Measurements from ENCODE around the gene GCN1. TPM values are rescaled to one million over a fixed set of nuclear protein-coding genes. Genes with fewer than 3 reads are reported as not detected.

GCN1 gene
- total RNA-seq, 1 donor from 2014 or later = 62.4 TPM

DNA sequence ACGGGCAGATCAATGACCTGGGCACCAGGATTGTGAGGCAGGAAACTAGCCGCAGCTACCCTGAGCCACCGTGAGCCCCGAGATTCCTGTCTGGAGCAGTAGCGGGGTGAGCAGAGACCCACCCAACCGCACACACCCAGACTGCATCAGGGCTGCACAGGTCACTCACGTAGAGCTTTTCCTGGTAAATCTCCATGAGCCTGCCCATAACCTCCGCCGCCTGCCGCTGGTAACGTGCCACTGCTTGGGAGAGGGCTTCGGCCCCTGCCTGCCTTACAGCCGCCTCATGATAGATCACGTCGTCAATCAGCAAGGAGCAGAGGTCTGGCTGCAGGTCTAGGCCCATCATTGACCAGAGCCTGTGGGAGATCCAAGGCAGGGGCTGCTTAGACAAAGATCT lies 39.4 kb downstream of the GCN1 start:
- no peak for DNase-seq (ENCODE audit: low spot score in 2 of 2)
- FAIRE-seq = no peak

DNA sequence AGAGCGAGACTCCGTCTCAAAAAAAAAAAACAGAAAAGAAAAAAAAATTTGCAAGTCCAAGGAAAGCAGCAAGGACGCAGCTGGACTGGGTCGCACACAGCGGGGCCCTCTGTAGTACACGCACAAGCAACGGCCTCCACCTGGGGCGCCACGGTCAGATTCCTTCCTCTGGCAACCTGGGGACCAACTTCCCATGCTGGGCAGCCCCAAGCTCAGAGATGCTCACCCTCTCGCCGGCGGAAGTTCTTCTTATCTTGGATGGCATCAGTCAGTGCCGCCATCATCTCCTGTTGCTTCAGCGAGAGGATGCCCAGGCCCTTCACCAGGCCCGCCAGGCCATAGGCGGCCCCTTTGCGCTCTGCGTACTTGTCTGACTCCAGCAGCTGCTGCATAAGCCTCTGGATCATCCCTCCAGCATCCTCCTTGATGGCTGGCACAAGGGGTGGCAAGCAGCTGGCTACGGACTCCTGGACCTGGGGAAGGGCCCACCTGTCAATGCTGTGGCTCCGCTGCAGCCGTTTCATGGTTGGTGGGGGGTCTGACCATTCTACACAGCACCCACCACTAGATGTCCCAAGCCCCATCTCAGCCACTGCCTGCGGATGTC lies 43.5 kb downstream of the GCN1 start:
- DNase-seq (ENCODE audit: low spot score in 2 of 2) (no peak), FAIRE-seq (no peak)

DNA sequence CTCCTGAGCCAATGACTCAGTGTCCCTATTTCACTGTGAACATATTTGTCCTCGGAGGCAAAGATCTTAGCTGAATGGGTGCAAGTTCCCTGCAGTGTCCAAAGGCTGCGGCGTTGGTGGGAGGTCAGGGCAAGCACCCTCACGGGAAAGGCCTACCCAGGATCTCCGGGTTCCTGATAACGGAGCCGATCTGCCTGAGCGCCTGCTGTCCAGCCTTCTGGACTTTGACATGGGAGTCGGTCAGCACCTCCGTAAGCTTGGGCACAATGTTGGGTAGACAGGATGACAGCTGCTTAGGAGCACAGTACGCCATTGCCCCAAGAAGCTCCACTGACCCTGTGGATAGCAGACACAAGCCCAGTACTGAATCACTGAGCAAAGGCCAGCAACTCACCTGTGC lies 46.5 kb downstream of the GCN1 start:
- DNase-seq (ENCODE audit: low spot score in 2 of 2) (no peak), FAIRE-seq (no peak)

DNA sequence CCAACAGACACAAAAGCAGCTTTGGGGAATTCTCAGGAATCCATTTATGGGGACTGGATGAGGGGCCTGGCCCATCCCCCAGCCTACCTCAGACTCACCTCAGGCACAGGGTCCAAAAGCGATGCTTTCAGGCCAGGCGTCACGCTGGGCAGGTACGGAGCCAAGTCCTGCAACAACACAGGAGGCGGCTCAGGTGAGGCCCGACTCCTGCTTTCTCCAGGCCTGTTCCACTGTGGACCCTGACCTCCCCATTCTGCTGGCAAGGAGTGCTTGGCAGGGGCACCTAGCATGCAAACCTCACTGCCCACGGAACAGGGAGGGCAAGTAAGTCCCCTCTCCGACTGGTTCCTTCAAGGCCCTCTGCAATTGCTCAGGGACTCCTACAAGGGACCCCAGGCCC lies 49.4 kb downstream of the GCN1 start:
- FAIRE-seq = no peak

DNA sequence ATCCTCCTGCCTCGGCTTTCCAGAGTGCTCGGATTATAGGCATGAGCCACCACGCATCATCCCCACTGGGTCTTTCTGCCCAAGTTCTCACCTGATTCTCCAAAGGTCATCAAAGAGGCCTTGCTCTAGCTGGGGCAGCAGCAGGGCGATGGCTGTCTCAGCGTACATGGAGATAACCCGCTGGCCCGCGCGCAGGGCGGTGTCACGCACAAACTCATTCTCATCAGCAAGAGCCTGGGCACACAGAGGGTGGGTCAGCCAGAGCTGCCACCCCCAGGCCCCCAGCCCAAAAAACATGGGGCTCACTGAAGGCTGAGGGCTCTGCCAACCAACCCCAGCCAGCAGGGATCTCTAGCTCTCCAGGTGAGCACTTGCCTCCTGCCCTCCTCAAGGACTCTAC lies 50.3 kb downstream of the GCN1 start:
- DNase-seq (ENCODE audit: low spot score in 2 of 2) (no peak), FAIRE-seq (no peak)

More for the DNA sequence above, 49.4 kb downstream of the GCN1 start:
- no peak for DNase-seq (ENCODE audit: low spot score in 2 of 2)

DNA sequence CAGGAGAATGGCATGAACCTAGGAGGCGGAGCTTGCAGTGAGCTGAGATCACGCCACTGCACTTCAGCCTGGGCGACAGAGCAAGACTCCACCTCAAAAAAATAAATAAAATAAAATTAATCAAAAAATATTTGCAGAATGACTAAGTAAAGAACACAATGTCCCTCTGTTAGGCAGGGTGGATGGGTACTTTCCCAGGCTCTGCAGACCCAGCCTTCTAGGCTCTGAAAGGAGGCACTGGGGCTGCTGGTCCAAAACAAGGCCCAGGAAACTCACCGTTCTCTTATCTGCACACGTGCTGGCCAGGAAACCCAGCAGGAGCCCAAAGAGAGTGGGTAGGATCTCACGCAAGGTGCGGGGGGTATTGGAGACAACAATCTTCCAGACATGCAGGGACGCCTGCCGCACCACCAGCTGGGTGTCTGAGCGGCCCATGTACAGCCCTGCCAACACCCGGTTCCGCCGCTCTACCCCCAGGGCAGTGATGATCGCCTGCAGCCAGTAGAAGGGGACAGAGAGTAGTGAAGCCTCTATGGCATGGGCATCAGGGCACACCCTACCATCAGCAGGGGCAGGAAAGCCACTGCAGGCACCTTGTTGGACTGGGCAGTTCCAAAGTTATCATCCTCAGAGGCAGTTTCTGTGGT lies 52.2 kb downstream of the GCN1 start:
- DNase-seq (ENCODE audit: low spot score in 2 of 2) (no peak), FAIRE-seq (no peak)

DNA sequence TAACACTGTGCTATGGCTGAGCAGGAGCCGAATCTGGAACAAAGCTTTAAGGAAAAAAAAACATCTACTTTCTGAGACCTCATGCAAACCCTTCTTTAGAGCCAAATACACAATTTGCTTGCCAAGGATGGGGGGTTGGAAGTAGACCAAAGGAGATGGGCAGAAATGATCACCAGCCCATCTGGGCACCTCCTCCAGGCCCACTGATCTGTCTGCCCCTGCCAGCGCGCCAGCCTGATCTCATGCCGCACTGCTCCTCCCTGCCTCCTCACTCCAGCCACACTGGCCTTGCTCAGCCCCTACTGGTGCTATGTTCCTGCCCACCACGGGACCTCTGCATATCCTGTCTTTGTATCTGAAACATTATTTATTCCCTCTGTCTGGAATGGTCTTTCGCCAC lies 53.2 kb downstream of the GCN1 start:
- FAIRE-seq (no peak), DNase-seq (ENCODE audit: low spot score in 2 of 2) (no peak)

DNA sequence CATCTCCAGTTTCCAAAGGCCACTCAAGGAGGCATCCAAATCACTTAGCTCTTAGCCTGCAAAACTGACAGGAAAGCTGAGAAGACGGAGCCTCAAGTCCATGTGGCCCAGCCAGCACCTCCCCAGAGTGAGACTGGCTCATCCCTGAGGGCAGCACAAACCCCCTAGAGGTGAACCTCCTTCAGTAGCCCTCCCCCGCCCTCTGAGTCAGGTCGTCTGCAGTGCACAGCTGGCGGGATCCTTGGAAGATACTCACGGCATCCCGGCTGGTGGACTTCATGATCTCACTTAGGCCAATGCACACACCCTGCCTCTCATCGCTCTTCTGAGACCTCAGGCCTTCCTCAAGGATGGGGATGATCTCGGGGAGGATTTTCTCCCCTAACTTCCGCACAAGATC lies 53.9 kb downstream of the GCN1 start:
- FAIRE-seq = no peak
- DNase-seq (ENCODE audit: low spot score in 2 of 2) = no peak

DNA sequence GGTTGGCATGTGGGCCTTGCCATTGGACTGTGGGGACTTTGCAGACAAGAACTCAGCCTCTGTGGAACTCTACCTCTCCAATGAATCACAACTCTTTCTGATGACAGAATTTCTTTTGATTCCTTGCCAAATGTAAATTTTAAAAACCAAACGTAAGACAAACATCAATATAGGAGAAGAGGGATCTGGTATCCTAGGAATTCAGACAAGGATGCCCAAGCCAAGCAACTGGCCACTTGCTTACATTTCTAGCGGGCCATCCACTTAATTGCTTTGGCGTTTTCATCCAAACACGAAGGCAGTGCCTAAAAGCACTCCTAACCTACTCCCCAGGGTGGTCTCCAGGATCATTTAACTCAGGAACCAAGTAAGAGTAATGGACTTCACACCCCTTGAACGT lies 54.6 kb downstream of the GCN1 start:
- DNase-seq (ENCODE audit: low spot score in 2 of 2) = no peak
- FAIRE-seq = no peak

DNA sequence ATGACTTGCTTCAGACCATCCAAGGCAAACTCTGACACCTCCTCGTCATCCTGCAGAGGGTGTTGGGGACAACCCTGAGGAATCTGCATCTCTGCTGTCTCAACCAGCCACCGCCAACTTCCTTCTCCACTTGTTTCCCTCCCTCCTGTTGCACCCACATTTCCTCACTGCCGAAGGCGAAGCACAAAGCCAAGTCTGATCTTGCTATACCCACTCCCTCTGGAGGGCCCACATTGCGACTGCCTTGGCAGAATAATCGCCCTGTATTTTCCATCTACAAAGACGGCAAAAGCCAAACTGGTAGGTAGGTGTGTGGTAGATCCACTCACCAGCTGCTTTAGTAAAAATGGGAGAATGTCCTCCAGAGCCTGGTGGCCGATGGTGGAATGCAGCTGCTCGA lies 56.1 kb downstream of the GCN1 start:
- DNase-seq (ENCODE audit: low spot score in 2 of 2) (no peak), FAIRE-seq (no peak)

DNA sequence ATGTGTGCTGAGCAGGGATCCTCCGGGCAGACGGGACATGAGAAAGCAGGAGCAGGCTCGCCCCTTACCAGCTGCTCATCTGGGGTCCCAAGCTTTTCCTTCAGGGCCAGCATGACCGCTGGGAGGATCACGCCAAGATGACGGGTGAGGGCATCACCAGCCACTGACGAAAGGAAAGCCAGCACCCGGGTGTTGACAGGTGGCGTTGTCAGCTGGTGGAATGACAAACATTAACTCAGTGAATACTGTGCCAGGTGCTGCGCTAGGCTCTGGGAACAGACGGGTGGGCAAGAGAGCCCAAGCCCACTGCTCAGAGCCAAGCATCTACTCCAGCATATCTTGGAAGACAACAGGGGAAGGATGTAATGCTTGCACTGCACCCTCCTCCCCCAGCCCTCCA lies 56.7 kb downstream of the GCN1 start:
- DNase-seq (ENCODE audit: low spot score in 2 of 2) (no peak), FAIRE-seq (no peak)

DNA sequence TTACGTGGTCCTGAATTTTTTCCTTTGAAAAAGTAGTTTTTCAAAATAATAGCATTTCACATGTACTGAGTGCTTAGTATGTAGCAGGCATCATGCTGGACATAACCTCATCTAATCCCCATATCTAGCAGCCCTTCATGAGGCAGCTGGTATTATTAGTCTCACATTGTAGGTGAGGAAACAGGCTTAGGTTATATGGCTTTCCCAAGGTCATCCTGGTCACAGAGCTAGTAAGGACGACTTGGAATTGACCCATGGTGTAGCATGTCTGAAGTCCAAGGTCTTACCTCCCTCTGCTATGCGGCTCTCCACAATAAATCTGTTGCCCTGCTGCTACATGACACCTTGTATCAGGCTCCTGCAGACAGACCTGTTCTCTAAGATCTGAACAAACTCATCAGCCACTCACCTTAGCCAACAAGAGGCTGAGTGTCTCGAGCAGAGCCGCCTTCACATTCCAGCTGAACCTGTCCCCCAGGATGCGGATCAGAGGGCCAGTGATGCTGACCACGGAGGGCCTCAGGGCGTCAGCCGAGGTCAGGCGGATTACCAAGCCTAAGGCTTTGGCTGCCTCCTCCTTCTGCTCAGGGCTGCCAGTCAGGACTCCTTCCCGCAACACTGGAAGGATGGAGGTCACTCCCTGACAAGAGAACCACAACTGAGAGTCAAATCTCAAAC lies 58.3 kb downstream of the GCN1 start:
- DNase-seq (ENCODE audit: low spot score in 2 of 2) (no peak), FAIRE-seq (no peak)

DNA sequence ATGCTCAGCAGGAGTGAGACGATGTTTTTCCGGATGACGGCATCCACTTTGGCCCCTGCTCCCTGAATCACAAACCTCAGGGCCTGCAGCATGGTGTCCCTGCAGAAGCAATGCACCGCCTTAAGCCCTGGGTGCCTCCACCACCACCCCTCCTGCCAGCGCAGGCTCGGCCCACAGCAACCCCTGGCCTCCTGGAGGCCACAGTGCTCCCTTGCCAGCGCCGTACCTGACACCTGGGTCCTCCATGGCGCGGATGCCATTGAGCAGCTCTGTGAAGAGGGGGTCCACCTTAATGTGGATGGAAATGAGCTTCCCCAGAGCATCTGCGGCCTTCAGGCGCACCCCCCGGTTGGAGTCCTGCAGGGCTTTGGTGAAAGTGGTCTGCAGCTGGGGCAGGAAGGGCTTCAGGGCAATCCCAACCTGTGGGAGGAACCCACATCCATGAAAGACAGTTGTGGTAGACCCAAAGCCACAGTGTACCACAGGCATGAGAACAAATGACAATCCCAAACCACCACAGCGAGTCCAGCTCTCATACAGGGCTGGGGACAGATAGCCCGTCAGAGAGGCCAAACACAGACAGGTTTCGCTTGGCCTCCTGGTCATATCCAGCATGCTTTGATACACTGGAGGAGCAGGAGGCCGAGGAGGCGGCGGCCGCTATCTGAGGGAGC lies 60.1 kb downstream of the GCN1 start:
- FAIRE-seq (no peak), DNase-seq (ENCODE audit: low spot score in 2 of 2) (no peak)

DNA sequence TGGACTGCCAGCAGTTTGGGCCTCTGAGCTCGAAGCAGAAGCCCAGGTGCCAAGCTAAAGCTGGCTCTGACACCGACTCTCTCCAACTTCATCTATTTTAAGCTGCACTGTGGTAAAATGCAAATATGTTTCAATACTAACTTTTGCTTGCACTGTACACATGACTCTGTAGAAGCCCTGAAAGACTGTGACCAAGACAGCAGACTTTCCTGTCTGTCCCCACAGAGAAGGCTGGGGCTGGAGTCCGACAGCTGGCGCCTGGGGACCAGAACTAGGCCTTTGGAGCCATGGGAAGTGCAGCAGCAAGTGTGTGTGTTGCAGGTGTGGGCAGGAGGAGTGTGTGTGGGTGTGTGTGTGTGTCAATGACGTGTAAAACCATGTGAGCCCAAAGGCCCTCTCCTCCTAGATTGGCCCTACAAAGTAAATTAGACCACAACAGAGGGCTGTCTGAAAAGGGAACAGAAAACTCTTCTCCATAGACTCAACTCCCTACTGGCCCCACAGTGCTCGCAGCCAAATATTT lies 61.6 kb downstream of the GCN1 start:
- DNase-seq (ENCODE audit: low spot score in 2 of 2) (no peak), FAIRE-seq (no peak)

DNA sequence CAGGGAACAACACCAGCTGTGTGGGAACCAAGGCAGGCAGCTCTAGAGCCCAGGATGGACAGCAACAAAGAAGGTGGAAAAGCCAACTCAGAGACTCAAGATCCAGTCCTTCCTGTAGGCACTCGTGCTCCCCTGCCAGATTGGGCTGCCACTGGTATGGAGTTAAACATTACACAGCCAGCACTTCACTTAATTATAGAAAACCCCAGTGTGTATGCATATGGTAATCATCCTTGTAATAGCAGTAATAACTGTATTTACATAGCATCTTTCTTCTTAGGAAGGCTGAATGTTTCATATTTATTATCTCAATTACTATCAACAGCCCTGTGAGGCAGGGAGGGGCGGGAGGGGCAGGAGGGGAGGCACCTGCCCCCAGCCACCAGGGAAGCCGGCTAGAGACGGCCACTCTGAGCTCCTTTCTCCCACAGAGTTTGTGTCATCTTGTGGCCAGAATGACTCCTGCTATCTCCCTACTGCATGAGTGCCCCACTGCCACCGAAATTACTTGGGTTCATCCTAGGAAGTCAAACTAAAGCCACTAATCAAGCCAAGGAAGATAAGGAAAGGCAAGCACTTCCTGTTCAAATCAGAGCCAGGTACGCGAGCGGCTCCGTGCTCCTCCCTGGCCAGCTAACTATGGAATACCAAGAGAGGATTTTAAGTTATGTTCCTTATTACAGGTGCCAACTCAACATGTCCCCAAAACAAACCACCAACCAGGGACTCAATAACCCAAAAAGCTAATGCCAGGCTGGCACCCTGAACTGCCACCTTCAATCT lies 62.3 kb downstream of the GCN1 start:
- FAIRE-seq = no peak
- DNase-seq (ENCODE audit: low spot score in 2 of 2) = no peak

DNA sequence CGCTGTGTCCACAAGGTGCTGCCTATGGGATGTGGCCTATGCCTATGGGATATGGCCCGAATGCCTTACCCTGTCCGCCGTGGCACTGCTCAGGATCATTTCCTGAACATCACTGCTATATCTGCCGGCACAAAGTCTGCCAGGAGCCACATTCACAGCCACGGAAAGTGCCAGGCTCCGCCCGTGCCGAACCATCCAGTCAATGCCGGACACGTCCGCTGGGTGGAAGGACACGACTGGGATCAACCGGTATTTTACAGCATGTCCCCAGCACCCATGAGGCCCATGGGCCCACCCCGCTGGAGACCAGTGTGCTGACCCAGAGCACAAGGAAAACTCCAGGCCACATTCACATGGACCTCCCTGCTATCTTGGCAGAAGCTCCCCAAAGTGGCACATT lies 63.4 kb downstream of the GCN1 start:
- no peak for FAIRE-seq

DNA sequence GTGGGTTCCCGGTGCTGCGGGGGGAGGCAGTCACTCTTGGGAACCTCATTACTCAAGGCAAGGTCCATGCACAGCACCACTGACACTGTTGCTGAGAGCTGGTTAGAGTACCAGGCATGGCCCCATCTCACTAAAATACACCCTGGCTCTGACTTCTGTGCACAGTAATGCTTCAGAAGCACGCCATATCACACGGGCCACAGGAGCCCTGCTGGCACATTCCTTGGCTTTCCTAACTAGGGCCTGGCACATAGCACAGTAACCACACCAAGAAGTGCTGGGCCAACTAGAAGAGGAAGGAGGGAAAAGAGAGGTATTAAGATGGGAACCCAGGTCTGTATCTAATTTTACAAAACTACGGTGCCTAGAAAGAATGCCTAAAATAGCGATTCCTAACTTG lies 64.5 kb downstream of the GCN1 start:
- FAIRE-seq (no peak), DNase-seq (ENCODE audit: low spot score in 2 of 2) (no peak)

More for the DNA sequence above, 63.4 kb downstream of the GCN1 start:
- DNase-seq (ENCODE audit: low spot score in 2 of 2) = no peak

DNA sequence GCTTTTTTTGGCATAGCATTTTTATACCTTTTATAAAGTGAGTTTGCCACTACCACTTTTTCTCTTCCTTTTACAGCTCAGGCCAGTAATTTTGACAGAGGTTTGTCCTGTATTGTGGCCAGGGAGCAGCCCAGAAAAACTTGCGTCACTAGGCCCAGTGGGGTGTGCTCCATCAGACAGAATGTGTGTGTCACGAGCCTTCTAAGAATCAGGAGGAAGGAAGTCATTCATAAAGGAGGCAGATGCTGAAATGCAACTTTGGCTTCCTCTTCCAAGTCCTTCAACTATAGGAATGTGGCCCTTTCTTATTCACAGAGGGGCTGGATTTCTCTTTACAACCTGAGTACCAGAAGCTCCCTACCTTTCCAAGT lies 67.9 kb downstream of the GCN1 start:
- no peak for DNase-seq (ENCODE audit: low spot score in 2 of 2)
- no peak for FAIRE-seq

DNA sequence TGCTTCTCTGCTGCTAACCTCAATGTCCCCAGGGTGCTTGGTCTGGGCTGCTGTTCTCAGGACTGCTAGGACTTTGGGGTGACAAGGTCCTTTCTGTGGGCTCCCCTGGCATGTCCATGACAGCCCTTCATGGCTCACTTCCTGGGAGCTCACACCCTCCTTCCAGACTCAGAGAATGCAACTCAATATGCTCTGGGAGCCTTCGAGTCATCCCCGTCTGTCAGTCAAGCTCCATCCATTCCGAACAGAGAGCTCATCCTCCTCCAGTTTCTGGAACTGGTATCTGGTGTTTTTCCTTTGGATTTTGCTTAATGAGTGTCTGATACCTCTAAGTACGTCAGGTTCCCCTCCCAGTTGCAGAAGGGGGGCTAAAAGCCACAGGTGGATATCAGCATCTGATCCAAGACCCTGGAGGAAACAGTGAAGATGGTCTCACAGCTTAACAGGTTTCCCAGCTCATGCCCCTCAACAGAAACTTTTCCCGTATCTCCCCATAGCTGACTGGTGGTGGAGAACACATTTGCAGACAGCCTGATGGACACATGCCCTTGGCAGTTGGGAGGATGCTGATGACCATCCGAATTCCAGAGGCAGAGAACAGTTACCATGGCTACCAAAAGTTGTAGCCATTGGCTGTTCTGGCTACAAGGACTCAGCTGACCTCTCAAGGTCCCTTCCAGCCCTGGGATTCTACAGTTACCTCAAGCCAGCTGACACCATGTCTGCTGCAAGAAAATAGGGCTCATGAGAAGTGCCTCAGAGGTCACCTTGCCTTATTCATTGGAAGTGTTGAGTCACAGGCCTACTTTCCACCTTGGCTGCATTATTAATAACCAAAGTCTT lies 68.5 kb downstream of the GCN1 start:
- DNase-seq (ENCODE audit: low spot score in 2 of 2) (no peak), FAIRE-seq (no peak)

DNA sequence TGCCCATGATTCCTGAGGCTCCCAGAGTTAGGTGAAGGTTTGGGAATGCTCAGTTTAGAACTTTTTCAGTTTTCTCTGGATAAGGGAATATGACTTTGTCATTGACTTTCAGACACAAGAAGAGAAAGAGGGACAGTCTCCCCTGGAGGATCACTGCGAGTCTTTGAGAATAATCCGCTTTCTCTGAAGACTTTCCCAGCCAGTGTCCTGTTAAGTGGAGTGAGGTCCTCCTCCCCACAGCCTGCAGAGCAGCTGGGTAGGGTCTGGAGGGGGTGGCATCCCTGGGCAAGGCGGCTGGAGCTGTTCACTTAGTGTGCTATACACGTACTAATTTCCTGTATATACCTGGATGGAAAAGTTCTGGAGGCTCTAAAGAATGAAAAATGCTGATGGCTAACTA lies 69.5 kb downstream of the GCN1 start:
- FAIRE-seq (no peak), DNase-seq (ENCODE audit: low spot score in 2 of 2) (no peak)
